GM18907 (cell line): Measurements from ENCODE around the gene IRAK1.

Source experiments
- ATAC-seq: cut with Tn5 transposase; IDR thresholded peaks from one replicate; pipeline ENCODE4 v1.9.1; 2021; ENCODE audit warnings: mild to moderate bottlenecking, moderate library complexity; ENCODE audit not compliant: unreplicated experiment

Gene IRAK1

DNA sequence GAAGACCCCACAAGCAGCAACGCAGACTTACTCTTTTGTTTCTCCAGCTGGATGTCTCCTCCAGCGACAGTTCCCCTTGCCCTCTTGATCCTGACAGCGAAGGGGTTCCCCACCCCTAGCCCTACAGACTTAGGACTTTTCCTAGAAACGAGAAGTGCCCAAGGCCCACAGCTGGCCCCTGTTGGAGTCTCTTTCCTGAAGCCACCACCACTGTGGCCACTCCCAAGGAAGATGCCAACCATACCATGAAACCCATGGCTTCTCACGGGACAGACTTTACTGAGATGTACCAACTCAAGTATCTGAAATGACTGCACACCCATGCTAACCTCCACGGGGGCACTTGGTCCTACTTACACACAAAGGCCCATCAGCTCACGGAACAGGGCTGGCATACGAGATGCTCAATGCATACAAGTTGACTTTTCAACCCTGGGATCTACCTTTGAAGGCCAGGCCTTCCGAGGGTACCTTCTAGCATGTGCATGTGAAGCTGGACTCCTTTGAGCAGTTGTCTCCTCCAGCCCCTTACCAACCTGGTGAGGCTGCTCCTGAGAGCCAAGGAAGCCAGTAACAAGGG lies 924 bp upstream of the IRAK1 start:
- ATAC-seq: no peak

- peak; percentile 18 for ATAC-seq
Measured at GRCh38 chrX:154019061-154019621, 561 bp downstream of the IRAK1 start.

DNA sequence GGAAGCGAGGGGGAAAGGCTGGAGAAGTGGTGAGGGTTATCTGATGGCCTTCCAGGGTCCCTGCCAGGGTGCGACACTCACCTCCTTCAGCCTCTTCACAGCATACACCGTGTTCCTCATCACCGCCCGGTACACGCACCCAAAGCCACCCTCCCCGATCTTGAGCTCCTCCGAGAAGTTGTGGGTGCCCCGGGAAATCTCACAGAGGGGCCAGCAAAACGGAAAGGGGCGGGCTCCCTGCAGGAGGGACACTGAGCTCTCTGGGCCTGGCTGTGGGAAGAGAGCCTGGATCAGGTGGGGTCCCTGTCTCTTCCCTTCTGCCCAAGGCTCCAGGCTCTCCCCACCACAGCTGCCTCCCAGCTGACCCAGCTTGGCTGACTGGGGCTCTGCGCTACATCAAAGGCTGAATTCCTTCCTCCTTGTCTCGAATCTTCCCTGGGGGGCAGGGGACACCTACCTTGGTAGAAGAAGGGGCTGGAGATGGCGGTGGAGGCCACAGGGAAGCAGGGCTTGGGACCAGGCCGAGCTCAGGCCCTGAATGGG lies 1.1 kb downstream of the IRAK1 start:
- no peak for ATAC-seq

GRCh38 chrX:154017766-154018517 lies 1.8 kb downstream of the IRAK1 start:
- ATAC-seq: no peak

DNA sequence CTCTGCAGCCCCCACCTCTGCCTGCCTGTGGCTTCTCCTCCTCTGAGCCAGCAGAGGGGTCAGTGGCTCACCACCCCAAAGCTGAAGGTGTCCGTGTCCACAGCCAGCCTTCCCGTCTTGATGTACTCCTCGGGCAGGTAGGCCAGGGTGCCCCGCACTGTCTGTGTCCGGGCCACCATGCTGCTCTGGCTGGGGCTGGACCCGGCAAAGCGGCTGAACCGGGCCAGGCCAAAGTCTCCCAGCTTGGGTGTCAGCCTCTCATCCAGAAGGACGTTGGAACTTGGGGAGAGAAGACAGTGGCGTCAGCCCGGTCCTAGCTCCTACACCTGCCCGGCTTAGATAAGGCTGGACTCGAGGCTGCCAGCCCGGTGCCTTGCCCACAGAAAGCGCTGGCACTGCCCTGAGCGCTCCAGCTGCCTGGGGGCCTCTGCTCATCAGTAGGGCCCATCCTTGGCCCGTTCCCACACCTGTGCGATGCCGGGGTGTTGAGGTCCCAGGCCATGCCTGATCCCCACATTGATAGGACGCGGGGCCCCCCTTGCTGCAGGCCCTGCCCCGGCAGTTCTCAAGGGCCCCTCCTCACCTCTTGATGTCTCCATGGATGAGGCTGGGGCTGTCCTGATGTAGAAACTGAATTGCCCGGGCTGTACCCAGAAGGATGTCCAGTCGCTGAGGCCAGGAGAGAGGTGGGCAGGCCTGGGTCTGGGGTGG lies 3.2 kb downstream of the IRAK1 start:
- no peak for ATAC-seq

GRCh38 chrX:154015581-154016264 lies 4.0 kb downstream of the IRAK1 start:
- no peak for ATAC-seq

GRCh38 chrX:154014429-154015380 lies 5.0 kb downstream of the IRAK1 start:
- no peak for ATAC-seq

DNA sequence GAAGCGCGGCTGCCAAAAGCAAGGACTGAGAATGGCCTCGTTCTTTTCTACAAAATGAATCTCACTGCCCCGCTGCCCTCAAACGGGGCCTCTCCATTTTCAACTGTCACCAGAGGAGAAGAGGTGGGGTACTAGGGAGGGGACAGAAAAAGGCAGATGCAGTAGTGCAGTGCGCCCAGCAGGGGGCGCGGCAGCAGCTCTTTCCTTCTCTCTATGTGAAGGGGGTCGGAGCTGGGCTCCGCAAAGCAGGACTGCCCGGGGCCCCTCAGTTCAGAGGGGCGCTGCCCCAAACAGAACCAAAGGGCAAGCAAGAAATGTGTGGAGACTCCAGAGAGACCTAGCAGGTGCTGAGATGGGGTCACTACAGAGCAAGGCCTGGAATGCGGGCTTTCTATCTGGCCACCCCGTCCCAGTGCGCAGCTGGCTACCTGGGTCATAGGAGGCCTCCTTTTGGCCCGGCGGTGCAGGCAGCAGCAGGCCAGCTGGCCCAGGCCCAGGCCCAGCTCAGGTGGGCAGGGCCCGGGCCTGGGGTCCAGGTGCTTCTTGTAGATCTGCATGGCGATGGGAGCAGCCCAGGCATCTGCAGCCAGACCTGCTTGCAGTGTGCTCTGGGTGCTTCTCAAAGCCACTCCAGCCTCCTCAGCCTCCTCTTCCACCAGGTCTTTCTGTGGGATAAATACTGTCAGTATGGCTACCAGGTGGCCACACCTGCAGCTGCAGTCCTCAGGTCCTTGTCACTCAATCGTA lies 5.9 kb downstream of the IRAK1 start:
- no peak for ATAC-seq

- ATAC-seq: no peak
Measured at GRCh38 chrX:154013001-154013421, 6.7 kb downstream of the IRAK1 start.

GRCh38 chrX:154012336-154012991 lies 7.2 kb downstream of the IRAK1 start:
- ATAC-seq: no peak

DNA sequence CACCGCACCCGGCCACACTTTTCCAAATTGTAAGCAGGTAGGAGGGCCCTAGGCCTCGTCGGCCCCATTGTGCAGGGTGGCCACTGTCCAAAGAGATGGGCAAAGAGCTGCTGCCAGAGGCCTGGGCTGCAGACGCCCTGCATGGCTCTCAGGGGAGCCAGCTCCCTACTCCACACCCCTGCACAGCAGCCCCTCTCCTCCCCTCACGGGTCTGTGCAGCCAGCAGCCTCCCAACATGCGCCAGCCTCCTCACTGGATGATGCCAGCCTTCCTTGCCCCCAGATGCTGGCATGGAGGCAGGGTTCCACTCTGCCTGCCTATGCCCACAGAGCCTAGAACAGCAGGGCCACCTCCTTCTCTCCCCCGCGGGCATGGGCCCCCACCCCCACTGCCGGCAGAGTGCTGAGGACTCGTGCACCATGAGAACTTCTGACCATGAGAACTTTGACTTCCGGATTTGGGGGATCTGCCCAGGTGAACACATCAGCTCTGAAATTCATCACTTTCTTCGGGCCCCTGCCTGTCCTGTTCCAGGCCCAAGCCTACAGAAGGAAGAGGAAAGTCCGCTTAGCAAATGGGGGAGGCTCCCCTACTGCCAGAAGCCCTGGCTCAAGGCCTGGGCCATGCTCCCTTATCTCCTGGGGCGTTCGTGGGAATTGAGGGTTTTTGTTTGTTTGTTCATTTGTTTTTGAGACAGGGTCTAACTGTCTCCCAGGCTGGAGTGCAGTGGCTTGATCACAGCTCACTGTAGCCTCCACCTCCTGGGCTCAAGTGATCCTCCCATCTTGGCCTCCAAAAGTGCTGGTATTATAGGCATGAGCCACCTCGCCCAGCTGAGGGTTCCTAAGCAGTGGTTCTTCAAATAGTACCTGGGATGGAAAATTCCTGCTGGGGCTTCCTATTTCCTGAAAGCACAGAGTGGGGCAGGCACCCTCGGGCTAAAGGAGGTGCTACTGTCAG lies 8.0 kb downstream of the IRAK1 start:
- no peak for ATAC-seq

DNA sequence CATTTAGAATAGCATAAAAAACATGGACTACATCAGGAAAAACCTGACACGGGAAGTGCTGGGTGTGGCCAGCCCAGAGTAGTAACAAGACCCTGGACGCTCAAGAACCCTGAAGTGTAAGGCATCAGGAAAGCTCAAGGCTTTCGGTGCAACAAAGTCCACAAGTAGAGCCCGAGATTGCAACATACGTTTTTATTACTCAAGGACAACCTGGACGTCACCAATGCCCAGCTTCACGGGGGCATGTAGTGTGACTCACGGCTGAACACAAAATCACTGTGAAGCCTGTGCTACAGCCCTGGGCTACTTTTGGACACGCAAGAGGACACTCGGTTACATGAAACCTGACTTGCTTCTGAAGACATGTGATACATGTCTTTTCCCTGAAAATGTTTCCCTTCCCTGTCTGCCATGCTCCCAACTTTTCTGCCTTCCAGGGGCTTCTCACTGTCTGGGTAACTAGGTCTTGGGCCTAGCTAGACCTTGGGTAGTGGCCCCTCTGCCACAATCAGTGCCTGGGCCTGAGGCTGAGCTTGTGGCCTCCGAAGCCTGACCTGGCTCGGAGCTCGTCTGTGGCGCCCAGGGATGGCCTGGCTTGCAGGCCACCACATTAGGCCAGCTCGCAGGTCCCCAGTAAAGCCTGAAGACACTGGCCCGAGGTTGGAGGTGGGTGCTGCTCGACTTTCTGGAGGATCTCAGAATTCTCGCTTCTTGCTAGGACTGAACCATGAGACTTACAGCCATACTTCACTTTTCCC lies 9.2 kb downstream of the IRAK1 start:
- no peak for ATAC-seq

- ATAC-seq: no peak
Measured at GRCh38 chrX:154008521-154008920, 11.2 kb downstream of the IRAK1 start.

DNA sequence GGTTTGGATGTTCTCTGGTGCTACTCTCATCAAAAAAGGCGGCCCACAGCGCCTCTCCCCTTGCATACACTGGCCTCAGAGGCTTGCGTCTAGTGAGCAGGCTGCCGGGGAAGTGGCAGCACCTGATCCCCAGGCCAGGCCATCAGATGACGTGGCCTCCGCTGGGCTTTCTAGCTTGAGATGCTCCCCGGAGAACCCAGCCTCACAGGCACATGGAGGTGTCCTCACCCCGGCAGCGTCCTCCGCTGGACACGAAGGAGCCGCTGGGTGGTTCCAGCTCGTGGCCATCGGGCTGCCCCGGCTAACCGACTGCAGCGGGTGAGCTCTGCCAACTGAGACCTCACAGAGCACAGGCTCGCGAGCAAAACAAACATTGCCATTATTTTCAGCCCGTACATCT lies 12.8 kb downstream of the IRAK1 start:
- no peak for ATAC-seq

GRCh38 chrX:154004315-154004714 lies 15.4 kb downstream of the IRAK1 start:
- ATAC-seq: no peak

GRCh38 chrX:154002215-154002719 lies 17.4 kb downstream of the IRAK1 start:
- ATAC-seq: peak; percentile 58
